ENCODE results near the gene MYT1. TPM values are rescaled to one million over a fixed set of nuclear protein-coding genes. Genes with fewer than 3 reads are reported as not detected.

Gene MYT1
- total and polyA plus RNA-seq, 9 of the 15 experiments (the other 6 are each of a cell fraction or from before 2014, with no cell fraction given): 0.02 to 0.12 (median 0.06) TPM; not detected in 4

DNA sequence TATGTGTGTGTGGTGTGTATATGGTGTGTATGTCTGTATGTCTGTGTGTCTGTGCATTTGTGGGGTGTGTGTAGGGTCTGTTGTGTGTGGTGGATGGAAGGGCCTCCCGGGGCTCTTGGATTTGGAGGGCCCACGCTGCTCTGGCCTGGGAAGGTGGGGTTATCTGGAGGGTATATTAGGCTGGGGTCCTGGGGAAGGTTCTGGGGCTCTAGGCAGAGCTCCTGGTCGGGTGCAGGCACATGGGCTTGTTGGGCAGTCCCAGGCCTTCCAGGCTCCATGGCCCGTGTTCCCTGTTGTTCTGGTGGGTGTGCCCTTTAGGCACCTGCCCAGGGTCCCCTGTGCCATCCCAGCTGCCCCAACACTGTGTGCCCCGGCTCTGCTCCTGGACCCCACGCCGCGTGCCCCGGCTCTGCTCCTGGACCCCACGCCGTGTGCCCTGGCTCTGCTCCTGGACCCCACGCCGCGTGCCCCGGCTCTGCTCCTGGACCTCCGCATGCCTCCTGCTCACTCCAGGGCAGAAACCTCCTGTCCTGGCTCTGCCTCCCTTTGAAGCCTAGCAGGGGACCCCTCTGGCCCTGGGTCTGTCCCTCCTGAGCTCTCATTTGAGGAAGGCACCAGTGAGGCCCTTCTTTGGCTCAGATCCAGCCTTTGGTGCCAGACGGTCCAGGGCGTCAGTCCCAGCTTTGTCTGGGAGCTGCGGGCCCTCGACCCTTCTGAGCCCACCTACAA, 10.2 kb upstream of the MYT1 start:
- BruUV-seq (replicated peaks): no TSS peak
- no peak overlapping the region for H3K9ac ChIP-seq (ENCODE audit: insufficient read depth in 1 of 2, low read depth in 2 of 2, low read length in 2 of 2)
- 23% methylated on average over 13 of the region's 20 CpGs for WGBS (ENCODE audit: insufficient coverage, low coverage, missing lambda C conversion rate)
- TF ChIP-seq PHB2 (IDR thresholded peaks at IDR 0.05; ENCODE audit: low read depth): no peak
- peak; percentile 42; the same call in 1 of the 2 replicates for TF ChIP-seq NFIC (IDR thresholded peaks at IDR 0.05)
- no peak overlapping the region for H3K27ac ChIP-seq (ENCODE audit: extremely low read depth, low read depth, low read length)
- DNase-seq (ENCODE audit: extremely low read depth in 1 of 4, low spot score in 3 of 4): no peak
- no peak for ATAC-seq
- in situ Hi-C loops (cut with MboI): no loop called here
- peaks cover 0 to 52% of the 10 kb centered on the region in 2 experiments; a peak in 4 of 5 replicates for H3K27me3 ChIP-seq (ENCODE audit: control insufficient read depth in 2 of 2, insufficient read depth in 2 of 2, low read length in 2 of 2)
- no peaks in the 10 kb centered on the region for H3K36me3 ChIP-seq (ENCODE audit: control insufficient read depth, insufficient read depth, low read length)
- no peak overlapping the region for H2AFZ ChIP-seq (ENCODE audit: low read depth, low read length)
- H3K9me1 ChIP-seq (ENCODE audit: control insufficient read depth, insufficient read depth, low read length): peaks cover 2% of the 10 kb centered on the region
- ChIA-PET CTCF (ENCODE audit: low intra/inter-chr PET ratio) (no interaction called here), POLR2A (no interaction called here)
- peaks cover 3% of the 10 kb centered on the region for H3K9me3 ChIP-seq (replicated peaks; ENCODE audit: control insufficient read depth, insufficient read depth, low read depth, low read length)
- H3K4me3 ChIP-seq: no peak overlapping the region
- peaks cover 0 to 18% of the 10 kb centered on the region in 2 experiments; a peak in 1 of 5 replicates for H3K4me1 ChIP-seq (replicated peaks in 1 of 2; ENCODE audit: control insufficient read depth in 2 of 2, insufficient read depth in 2 of 2, low read length in 2 of 2)
- intact Hi-C loops (cut with micrococcal nuclease): no loop called here
- no peak overlapping the region for H3K4me2 ChIP-seq (ENCODE audit: insufficient read depth, low read length)
- H4K20me1 ChIP-seq (replicated peaks; ENCODE audit: control insufficient read depth, insufficient read depth, low read length): peaks cover 7% of the 10 kb centered on the region
- H3K79me2 ChIP-seq (ENCODE audit: control insufficient read depth, insufficient read depth, low read length): no peaks in the 10 kb centered on the region
- FAIRE-seq: no peak

DNA sequence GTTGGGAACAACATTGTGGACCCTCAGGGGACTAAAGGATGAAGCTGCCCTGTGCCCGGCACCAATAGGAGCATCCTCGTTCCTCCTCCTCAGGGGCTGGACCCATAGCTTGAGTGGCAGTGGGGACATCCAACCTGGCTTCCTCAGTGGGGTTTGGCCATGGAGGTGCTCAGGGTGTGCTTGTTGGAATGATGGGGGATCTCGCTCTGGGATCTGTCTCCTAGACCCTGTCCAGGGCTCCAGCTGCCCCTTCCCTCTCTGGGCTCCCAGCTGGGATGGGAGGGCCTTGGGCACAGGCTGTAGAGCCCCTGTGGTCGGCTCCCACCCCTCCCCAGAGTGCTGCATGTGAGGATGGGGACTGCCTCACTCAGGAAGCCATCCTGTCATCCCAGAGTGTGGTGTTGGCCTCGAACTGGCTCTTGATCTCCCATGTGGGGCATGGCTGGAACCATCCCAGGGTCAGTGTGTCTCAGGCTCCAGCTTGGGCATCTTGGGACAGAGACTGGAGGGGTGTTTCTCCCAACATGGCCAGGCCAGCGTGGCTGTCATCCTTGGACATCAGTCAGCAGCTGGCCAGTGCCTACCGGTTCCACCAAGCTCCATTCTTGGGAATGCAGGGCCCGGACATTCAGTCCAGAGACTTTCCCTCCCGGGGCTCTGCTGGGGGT, 9.5 kb upstream of the MYT1 start:
- Histone ChIP-seq H3K27ac (ENCODE audit: extremely low read depth, low read depth, low read length) (no peak overlapping the region), H3K9ac (ENCODE audit: insufficient read depth in 1 of 2, low read depth in 2 of 2, low read length in 2 of 2) (0 out of 4 replicates have a peak overlapping the region, but pooled peaks of 1 of the 2 experiments have one; percentile 36), H3K4me1 (replicated peaks in 1 of 2; ENCODE audit: control insufficient read depth in 2 of 2, insufficient read depth in 2 of 2, low read length in 2 of 2) (peaks cover 0 to 18% of the 10 kb centered on the region in 2 experiments; a peak in 1 of 5 replicates), H3K4me2 (ENCODE audit: insufficient read depth, low read length) (no peak overlapping the region), H3K27me3 (ENCODE audit: control insufficient read depth in 2 of 2, insufficient read depth in 2 of 2, low read length in 2 of 2) (peaks cover 0 to 59% of the 10 kb centered on the region in 2 experiments; a peak in 4 of 5 replicates), H3K9me3 (replicated peaks; ENCODE audit: control insufficient read depth, insufficient read depth, low read depth, low read length) (peaks cover 3% of the 10 kb centered on the region), H2AFZ (ENCODE audit: low read depth, low read length) (no peak overlapping the region), H3K79me2 (ENCODE audit: control insufficient read depth, insufficient read depth, low read length) (no peaks in the 10 kb centered on the region), H4K20me1 (replicated peaks; ENCODE audit: control insufficient read depth, insufficient read depth, low read length) (peaks cover 11% of the 10 kb centered on the region), H3K9me1 (ENCODE audit: control insufficient read depth, insufficient read depth, low read length) (peaks cover 2% of the 10 kb centered on the region), H3K4me3 (no peak overlapping the region), H3K36me3 (ENCODE audit: control insufficient read depth, insufficient read depth, low read length) (no peaks in the 10 kb centered on the region)
- no TSS peak for BruUV-seq (replicated peaks)
- intact Hi-C loops (cut with micrococcal nuclease): no loop called here
- TF ChIP-seq TAL1 (IDR thresholded peaks at IDR 0.05): no peak
- no peak for TF ChIP-seq MEF2A (IDR thresholded peaks at IDR 0.05; ENCODE audit: control insufficient read depth, low read depth, low read length)
- TF ChIP-seq, protein P1, sequence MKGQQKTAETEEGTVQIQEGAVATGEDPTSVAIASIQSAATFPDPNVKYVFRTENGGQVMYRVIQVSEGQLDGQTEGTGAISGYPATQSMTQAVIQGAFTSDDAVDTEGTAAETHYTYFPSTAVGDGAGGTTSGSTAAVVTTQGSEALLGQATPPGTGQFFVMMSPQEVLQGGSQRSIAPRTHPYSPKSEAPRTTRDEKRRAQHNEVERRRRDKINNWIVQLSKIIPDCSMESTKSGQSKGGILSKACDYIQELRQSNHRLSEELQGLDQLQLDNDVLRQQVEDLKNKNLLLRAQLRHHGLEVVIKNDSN (CRISPR knock-in tag; IDR thresholded peaks at IDR 0.05): no peak
- TF ChIP-seq, protein P2, sequence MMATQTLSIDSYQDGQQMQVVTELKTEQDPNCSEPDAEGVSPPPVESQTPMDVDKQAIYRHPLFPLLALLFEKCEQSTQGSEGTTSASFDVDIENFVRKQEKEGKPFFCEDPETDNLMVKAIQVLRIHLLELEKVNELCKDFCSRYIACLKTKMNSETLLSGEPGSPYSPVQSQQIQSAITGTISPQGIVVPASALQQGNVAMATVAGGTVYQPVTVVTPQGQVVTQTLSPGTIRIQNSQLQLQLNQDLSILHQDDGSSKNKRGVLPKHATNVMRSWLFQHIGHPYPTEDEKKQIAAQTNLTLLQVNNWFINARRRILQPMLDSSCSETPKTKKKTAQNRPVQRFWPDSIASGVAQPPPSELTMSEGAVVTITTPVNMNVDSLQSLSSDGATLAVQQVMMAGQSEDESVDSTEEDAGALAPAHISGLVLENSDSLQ (IDR thresholded peaks at IDR 0.05): peak; percentile 69
- no peak for ATAC-seq
- POLR2A ChIA-PET: interaction anchor here (0.7 to 1.2 kb wide), 2 partner anchors 14 to 56 kb away, joined by 3 read pairs; no protein-coding TSS in a partner anchor
- CTCF ChIA-PET (ENCODE audit: low intra/inter-chr PET ratio): no interaction called here
- in situ Hi-C loops (cut with MboI): no loop called here
- WGBS (ENCODE audit: insufficient coverage, low coverage, missing lambda C conversion rate): 0% methylated on average over 8 of the region's 9 CpGs
- no peak for FAIRE-seq
- DNase-seq (ENCODE audit: extremely low read depth in 1 of 4, low spot score in 3 of 4): no peak
